K562 (cell line): ENCODE measurements around the gene VTI1B.

Source experiments
- DPF2 ChIP-seq: fragments of 450-650 bp; IDR thresholded peaks from 2 replicates; pipeline ENCODE4 v1.6.1; 2016
- TAF1 ChIP-seq: IDR thresholded peaks from 2 replicates; pipeline ENCODE4 v1.6.1; 2011; ENCODE audit warnings: mild to moderate bottlenecking, low read length, moderate library complexity; ENCODE audit not compliant: insufficient read depth, control insufficient read depth, severe bottlenecking; ENCODE audit errors: extremely low read depth
- ZNF121 ChIP-seq: sonication (generic); formaldehyde crosslinking; conservative IDR thresholded peaks from 2 replicates; pipeline ENCODE4 v1.8.0; 2022; ENCODE audit warnings: missing genetic modification reagents

DNA sequence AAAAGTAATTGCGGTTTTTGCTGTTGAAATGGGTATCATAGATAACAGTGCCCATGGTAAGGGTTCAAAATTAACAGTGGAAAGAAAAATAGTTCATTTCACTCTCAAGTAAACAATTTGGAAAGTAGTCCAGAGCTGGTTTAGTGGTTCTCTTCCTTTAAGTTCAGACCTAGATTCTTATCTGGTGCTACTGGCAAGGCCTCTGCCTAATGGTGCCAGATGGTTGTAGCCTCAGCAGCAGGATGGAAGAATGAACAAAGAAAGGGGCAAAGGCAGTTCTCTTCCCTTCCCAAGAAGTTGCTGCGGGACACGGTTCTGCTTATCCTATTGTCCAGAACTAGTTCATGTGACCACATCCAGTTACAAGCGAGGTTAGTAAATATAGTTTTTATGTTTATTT lies 44.2 kb downstream of the VTI1B start:
- TF ChIP-seq ZNF121 (CRISPR knock-in tag): no peak
- no peak for TF ChIP-seq TAF1
- no peak for TF ChIP-seq DPF2
